GM12878 (cell line): ENCODE data around the gene SEL1L2. TPM values are rescaled to one million over a fixed set of nuclear protein-coding genes. Genes with fewer than 3 reads are reported as not detected.

ENCODE experiments used
- ATAC-seq: fragments of 200-7000 bp; cut with Tn5 transposase; 3 replicates; pipeline ENCODE4 v1.9.1; 2020; ENCODE audit warnings: mild to moderate bottlenecking, moderate library complexity
- BruUV-seq: library from RNA; stranded (reverse); fragments of 400-500 nt; replicated peaks from 2 replicates; lab custom pipeline; 2021; lab: Mats Ljungman, UMichigan
- CTCF ChIA-PET: fragments of 300-600 bp; sonication (Branson Sonifier 250); formaldehyde crosslinking; extraction: SDS; loops from one replicate; lab custom pipeline; 2021; ENCODE audit warnings: inconsistent platforms; lab: Yijun Ruan, JAX
- POLR2A ChIA-PET: fragments of 350-600 bp; formaldehyde crosslinking; extraction: SDS; loops from one replicate; lab custom pipeline; 2021; ENCODE audit warnings: inconsistent platforms; lab: Charles Lee
- RAD21 ChIA-PET: fragments of 300-600 bp; sonication (Branson Sonifier 250); formaldehyde crosslinking; loops from one replicate; lab custom pipeline; 2023; ENCODE audit warnings: antibody characterized with exemption; ENCODE audit not compliant: unreplicated experiment; lab: Charles Lee
- SMC1A ChIA-PET: fragments of 300-600 bp; sonication (Branson Sonifier 250); formaldehyde crosslinking; loops from one replicate; lab custom pipeline; 2023; ENCODE audit not compliant: unreplicated experiment, uncharacterized antibody; lab: Charles Lee
- DNase-seq: peaks from one replicate; pipeline ENCODE4 v3.0.0-alpha.2; 2011; ENCODE audit warnings: low read depth, low spot score
- FAIRE-seq: peaks from 3 replicates; lab custom pipeline; 2011; peaks lifted over from hg19 to GRCh38; lab: Jason Lieb, UNC
- H2AFZ ChIP-seq: 2 replicates; pipeline ENCODE4 v1.6.0; 2011; ENCODE audit warnings: low read depth, low read length, control low read depth; ENCODE audit not compliant: control insufficient read depth
- H3K27ac ChIP-seq: 2 replicates; pipeline ENCODE4 v1.5.1; 2011; ENCODE audit warnings: control low read depth; ENCODE audit not compliant: control insufficient read depth, insufficient read depth
- H3K27me3 ChIP-seq, 2 experiments: replicated peaks in 1 of 2; 2 replicates each; pipeline versions ENCODE4 v1.6.0 to v1.6.1; 2011; ENCODE audit warnings: low read length in 1 of 2; ENCODE audit not compliant: control insufficient read depth in 2 of 2, insufficient read depth in 2 of 2
- H3K36me3 ChIP-seq, 2 experiments: 2 replicates each; pipeline ENCODE4 v1.5.1; 2011; ENCODE audit warnings: low read length in 1 of 2; ENCODE audit not compliant: control insufficient read depth in 2 of 2, insufficient read depth in 2 of 2
- H3K4me1 ChIP-seq: 2 replicates; pipeline ENCODE4 v1.6.1; 2011; ENCODE audit warnings: mild to moderate bottlenecking, low read length, moderate library complexity, mixed read lengths; ENCODE audit not compliant: control insufficient read depth, insufficient read depth
- H3K4me2 ChIP-seq: 2 replicates; pipeline ENCODE4 v1.6.0; 2011; ENCODE audit warnings: control low read depth; ENCODE audit not compliant: control insufficient read depth, insufficient read depth
- H3K4me3 ChIP-seq: fragments of 200-600 bp; sonication (generic); 2 replicates; pipeline ENCODE4 v1.5.1; 2016
- H3K79me2 ChIP-seq: 2 replicates; pipeline ENCODE4 v1.6.0; 2011; ENCODE audit warnings: low read length; ENCODE audit not compliant: control insufficient read depth, insufficient read depth
- H3K9ac ChIP-seq: 2 replicates; pipeline ENCODE4 v1.8.0; 2011; ENCODE audit warnings: low read length, control low read depth, mixed read lengths; ENCODE audit not compliant: control insufficient read depth, insufficient read depth
- H3K9me3 ChIP-seq: replicated peaks from 3 replicates; pipeline ENCODE4 v1.5.1; 2011; ENCODE audit warnings: mild to moderate bottlenecking, low read length; ENCODE audit not compliant: control insufficient read depth, insufficient read depth
- H4K20me1 ChIP-seq: 2 replicates; pipeline ENCODE4 v1.6.0; 2011; ENCODE audit not compliant: control insufficient read depth, insufficient read depth
- ASH2L ChIP-seq: fragments of 300-600, 200-600 bp; sonication (generic); IDR thresholded peaks from 2 replicates; pipeline ENCODE4 v1.6.1; 2017; ENCODE audit warnings: low read depth, mild to moderate bottlenecking, borderline replicate concordance
- DPF2 ChIP-seq: fragments of 450-650 bp; IDR thresholded peaks from 2 replicates; pipeline ENCODE4 v1.6.1; 2017; ENCODE audit warnings: mild to moderate bottlenecking
- NR2F1 ChIP-seq: fragments of 450-650 bp; conservative IDR thresholded peaks from 2 replicates; pipeline ENCODE4 v1.6.1; 2017; ENCODE audit warnings: mild to moderate bottlenecking
- PAX5 ChIP-seq: IDR thresholded peaks from 2 replicates; pipeline ENCODE4 v1.6.1; 2011; ENCODE audit warnings: low read depth, low read length, borderline replicate concordance
- PAX8 ChIP-seq: fragments of 450-650 bp; IDR thresholded peaks from 2 replicates; pipeline ENCODE4 v1.6.1; 2017; ENCODE audit warnings: mild to moderate bottlenecking, moderate library complexity
- POLR2AphosphoS2 ChIP-seq: IDR thresholded peaks from 2 replicates; pipeline ENCODE4 v1.6.1; 2011; ENCODE audit warnings: low read depth, mild to moderate bottlenecking, low read length, improper control_type of control experiment, moderate library complexity
- RCOR1 ChIP-seq: conservative IDR thresholded peaks from 2 replicates; pipeline ENCODE4 v1.6.1; 2012; ENCODE audit warnings: low read depth, low read length, improper control_type of control experiment
- RELA ChIP-seq: fragments of 450-650 bp; IDR thresholded peaks from 2 replicates; pipeline ENCODE4 v1.8.0; 2014; ENCODE audit warnings: borderline replicate concordance; ENCODE audit not compliant: partially characterized antibody
- SIX5 ChIP-seq: IDR thresholded peaks from 2 replicates; pipeline ENCODE4 v1.6.1; 2011; ENCODE audit warnings: mild to moderate bottlenecking, low read depth, low read length, moderate library complexity; ENCODE audit not compliant: severe bottlenecking
- STAT3 ChIP-seq: IDR thresholded peaks from 2 replicates; pipeline ENCODE4 v1.6.1; 2011; ENCODE audit warnings: low read depth, low read length, improper control_type of control experiment
- TCF7 ChIP-seq: IDR thresholded peaks from 2 replicates; pipeline ENCODE4 v1.6.1; 2014; ENCODE audit warnings: antibody characterized with exemption, borderline replicate concordance
- WGBS: methylation state at CpG from one replicate; pipeline ENCODE4 v1.1.6; 2016; ENCODE audit warnings: low lambda C conversion rate; ENCODE audit not compliant: insufficient replicate concordance, insufficient coverage; ENCODE audit errors: missing lambda C conversion rate; 5-methylcytosine and 5-hydroxymethylcytosine counted together
- in situ Hi-C: fragments of 300-500 bp; cut with MboI; formaldehyde crosslinking; loops from 9 replicates; pipeline ENCODE4 v1.14.3; 2018; ENCODE audit warnings: mixed read lengths
- intact Hi-C: fragments of 100-400 bp; cut with micrococcal nuclease; formaldehyde crosslinking; loops from one replicate; pipeline ENCODE4 v1.14.2; 2022; ENCODE audit not compliant: unreplicated experiment
- polyA plus RNA-seq, 11 experiments: library from polyadenylated mRNA; depleted of rRNA in 4 of 11; unstranded in 6 of 11; stranded (reverse) in 5 of 11; fragments of >200 nt; fragmentation: Nextera tagmentation in 4 of 11; fragmentation: Illumina TruSeq in 1 of 11; extraction: Ambion mirVana in 4 of 11; extraction: Trizol in 1 of 11; gene quantifications; 1 replicate in 1 of 11; 2 replicates in 10 of 11; pipeline versions ENCODE4 v1.2.1 to v1.2.3, GENCODE V29; 2011 to 2016; ENCODE audit warnings: inconsistent platforms in 2 of 11, missing spikeins in 2 of 11, low read depth in 1 of 11
- total RNA-seq, 4 experiments: library from RNA; depleted of rRNA in 3 of 4; stranded (reverse); fragments of >200 nt in 3 of 4; fragmentation: Illumina TruSeq in 1 of 4; extraction: Trizol in 1 of 4; gene quantifications; 2 replicates each; pipeline versions ENCODE4 v1.2.1 to v1.2.3, GENCODE V29; 2013 to 2021
- TF ChIP-seq, protein P1 (sequence below), 3 experiments: IDR thresholded peaks in 2 of 3; conservative IDR thresholded peaks in 1 of 3; 2 replicates each; pipeline ENCODE4 v1.5.1; 2011; ENCODE audit warnings: low read depth in 3 of 3, low read length in 3 of 3, mild to moderate bottlenecking in 3 of 3, control low read depth in 2 of 3, moderate library complexity in 2 of 3, inconsistent platforms in 1 of 3, mixed read lengths in 1 of 3; ENCODE audit not compliant: control insufficient read depth in 2 of 3, insufficient read depth in 1 of 3; ENCODE audit errors: extremely low read depth in 1 of 3
- TF ChIP-seq, protein P2 (sequence below): fragments of 450-650 bp; IDR thresholded peaks from 2 replicates; pipeline ENCODE4 v1.6.1; 2017; ENCODE audit warnings: mild to moderate bottlenecking, moderate library complexity

SEL1L2 gene
- total and polyA plus RNA-seq, 10 of the 15 experiments (the other 5 are each of a cell fraction or from before 2014, with no cell fraction given) = not detected

DNA sequence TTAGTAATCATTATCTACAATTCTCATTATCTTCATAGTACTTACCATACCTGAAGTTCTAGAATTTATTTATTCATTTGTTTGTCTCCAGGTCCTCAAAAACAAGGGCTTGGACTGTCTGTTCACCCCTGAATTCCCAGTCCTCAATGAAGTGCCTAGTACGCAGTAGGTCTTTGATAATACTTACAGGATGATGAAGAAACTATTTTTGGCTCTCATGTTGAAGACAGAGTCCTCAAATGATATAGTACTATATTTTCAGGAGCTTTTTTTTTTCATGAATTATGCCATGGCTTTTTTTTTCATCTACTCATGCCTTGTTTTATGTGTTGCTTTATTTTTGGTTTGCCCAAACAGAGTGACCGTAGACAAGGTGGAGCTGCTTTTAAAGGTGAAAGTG lies 139.1 kb downstream of the SEL1L2 start:
- DNase-seq (no peak), ATAC-seq (no peak), FAIRE-seq (no peak)
- ChIA-PET SMC1A (no interaction called here), POLR2A (no interaction called here), CTCF (interaction anchor here (1.1 kb wide), 1 partner anchor 47 kb away, joined by 4 read pairs; no protein-coding TSS in a partner anchor), RAD21 (no interaction called here)
- Histone ChIP-seq H3K4me3 (no peak overlapping the region), H3K36me3 (no peaks in the 10 kb centered on the region), H3K79me2 (no peaks in the 10 kb centered on the region), H3K4me2 (no peak overlapping the region), H3K27me3 (peaks cover 0 to 2% of the 10 kb centered on the region in 2 experiments; a peak in 1 of 4 replicates), H3K4me1 (no peaks in the 10 kb centered on the region), H2AFZ (no peak overlapping the region), H3K9me3 (no peaks in the 10 kb centered on the region), H3K27ac (no peak overlapping the region), H3K9ac (no peak overlapping the region), H4K20me1 (no peaks in the 10 kb centered on the region)
- 32% methylated on average over 2 of the region's 2 CpGs for WGBS
- intact Hi-C loops (no loop called here), in situ Hi-C loops (no loop called here)
- BruUV-seq = no TSS peak
- TF ChIP-seq PAX8 (no peak), PAX5 (no peak), POLR2AphosphoS2 (no peak), RELA (no peak)
- TF ChIP-seq, protein P1, sequence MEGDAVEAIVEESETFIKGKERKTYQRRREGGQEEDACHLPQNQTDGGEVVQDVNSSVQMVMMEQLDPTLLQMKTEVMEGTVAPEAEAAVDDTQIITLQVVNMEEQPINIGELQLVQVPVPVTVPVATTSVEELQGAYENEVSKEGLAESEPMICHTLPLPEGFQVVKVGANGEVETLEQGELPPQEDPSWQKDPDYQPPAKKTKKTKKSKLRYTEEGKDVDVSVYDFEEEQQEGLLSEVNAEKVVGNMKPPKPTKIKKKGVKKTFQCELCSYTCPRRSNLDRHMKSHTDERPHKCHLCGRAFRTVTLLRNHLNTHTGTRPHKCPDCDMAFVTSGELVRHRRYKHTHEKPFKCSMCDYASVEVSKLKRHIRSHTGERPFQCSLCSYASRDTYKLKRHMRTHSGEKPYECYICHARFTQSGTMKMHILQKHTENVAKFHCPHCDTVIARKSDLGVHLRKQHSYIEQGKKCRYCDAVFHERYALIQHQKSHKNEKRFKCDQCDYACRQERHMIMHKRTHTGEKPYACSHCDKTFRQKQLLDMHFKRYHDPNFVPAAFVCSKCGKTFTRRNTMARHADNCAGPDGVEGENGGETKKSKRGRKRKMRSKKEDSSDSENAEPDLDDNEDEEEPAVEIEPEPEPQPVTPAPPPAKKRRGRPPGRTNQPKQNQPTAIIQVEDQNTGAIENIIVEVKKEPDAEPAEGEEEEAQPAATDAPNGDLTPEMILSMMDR (IDR thresholded peaks at IDR 0.05 in 2 of 3, conservative IDR thresholded peaks at IDR 0.05 in 1 of 3; ENCODE audit: control insufficient read depth in 2 of 3, extremely low read depth in 1 of 3, insufficient read depth in 1 of 3, low read depth in 3 of 3, low read length in 3 of 3) = no peak

DNA sequence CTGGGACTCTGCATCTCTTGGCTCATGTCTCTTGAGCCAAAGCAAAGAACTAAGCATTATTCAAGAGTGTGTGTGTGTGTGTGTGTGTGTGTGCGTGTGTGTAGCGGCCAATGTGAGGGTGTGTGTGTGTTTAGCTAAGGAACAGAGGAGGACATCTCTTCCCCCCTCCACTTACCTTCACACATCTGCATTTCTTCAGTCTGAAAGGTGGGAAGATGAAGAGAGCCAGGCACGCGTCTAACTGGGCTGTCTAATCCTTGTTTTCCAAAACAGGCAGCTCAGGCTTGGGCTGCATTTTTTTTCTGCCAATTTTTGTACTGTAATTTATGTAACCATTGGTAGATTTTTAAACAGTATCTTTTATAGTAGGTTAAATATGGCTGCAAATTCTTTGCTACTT lies 146.1 kb downstream of the SEL1L2 start:
- in situ Hi-C loops (no loop called here), intact Hi-C loops (no loop called here)
- Histone ChIP-seq H4K20me1 (no peaks in the 10 kb centered on the region), H3K4me1 (no peaks in the 10 kb centered on the region), H3K4me3 (no peak overlapping the region), H3K9me3 (no peaks in the 10 kb centered on the region), H3K27me3 (no peaks in the 10 kb centered on the region), H3K9ac (no peak overlapping the region), H3K27ac (no peak overlapping the region), H3K36me3 (no peaks in the 10 kb centered on the region), H3K4me2 (no peak overlapping the region), H2AFZ (no peak overlapping the region), H3K79me2 (no peaks in the 10 kb centered on the region)
- BruUV-seq = no TSS peak
- ATAC-seq = no peak
- CTCF ChIA-PET = interaction anchor here (1.3 kb wide), 1 partner anchor 209 kb away, joined by 3 read pairs; no protein-coding TSS in a partner anchor
- POLR2A ChIA-PET = no interaction called here
- FAIRE-seq = no peak
- no peak for DNase-seq
- 58% methylated on average over 4 of the region's 4 CpGs for WGBS
- SMC1A ChIA-PET = no interaction called here
- RAD21 ChIA-PET = no interaction called here
- TF ChIP-seq TCF7 = no peak
- no peak for TF ChIP-seq SIX5
- TF ChIP-seq, protein P2, sequence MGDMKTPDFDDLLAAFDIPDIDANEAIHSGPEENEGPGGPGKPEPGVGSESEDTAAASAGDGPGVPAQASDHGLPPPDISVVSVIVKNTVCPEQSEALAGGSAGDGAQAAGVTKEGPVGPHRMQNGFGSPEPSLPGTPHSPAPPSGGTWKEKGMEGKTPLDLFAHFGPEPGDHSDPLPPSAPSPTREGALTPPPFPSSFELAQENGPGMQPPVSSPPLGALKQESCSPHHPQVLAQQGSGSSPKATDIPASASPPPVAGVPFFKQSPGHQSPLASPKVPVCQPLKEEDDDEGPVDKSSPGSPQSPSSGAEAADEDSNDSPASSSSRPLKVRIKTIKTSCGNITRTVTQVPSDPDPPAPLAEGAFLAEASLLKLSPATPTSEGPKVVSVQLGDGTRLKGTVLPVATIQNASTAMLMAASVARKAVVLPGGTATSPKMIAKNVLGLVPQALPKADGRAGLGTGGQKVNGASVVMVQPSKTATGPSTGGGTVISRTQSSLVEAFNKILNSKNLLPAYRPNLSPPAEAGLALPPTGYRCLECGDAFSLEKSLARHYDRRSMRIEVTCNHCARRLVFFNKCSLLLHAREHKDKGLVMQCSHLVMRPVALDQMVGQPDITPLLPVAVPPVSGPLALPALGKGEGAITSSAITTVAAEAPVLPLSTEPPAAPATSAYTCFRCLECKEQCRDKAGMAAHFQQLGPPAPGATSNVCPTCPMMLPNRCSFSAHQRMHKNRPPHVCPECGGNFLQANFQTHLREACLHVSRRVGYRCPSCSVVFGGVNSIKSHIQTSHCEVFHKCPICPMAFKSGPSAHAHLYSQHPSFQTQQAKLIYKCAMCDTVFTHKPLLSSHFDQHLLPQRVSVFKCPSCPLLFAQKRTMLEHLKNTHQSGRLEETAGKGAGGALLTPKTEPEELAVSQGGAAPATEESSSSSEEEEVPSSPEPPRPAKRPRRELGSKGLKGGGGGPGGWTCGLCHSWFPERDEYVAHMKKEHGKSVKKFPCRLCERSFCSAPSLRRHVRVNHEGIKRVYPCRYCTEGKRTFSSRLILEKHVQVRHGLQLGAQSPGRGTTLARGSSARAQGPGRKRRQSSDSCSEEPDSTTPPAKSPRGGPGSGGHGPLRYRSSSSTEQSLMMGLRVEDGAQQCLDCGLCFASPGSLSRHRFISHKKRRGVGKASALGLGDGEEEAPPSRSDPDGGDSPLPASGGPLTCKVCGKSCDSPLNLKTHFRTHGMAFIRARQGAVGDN = no peak
- no peak for TF ChIP-seq DPF2
- TF ChIP-seq STAT3 = no peak
- no peak for TF ChIP-seq PAX5
- TF ChIP-seq RCOR1 = no peak
- no peak for TF ChIP-seq ASH2L
- TF ChIP-seq NR2F1 = no peak
